Central memory CD8-positive, alpha-beta T cell (primary cell): ENCODE data around the gene PUS1.

Experiments used
- ATAC-seq: fragments of 150-1000 bp; cut with Tn5 transposase; replicated peaks from 2 replicates; pipeline ENCODE4 v1.10.0; 2022; ENCODE audit warnings: mild to moderate bottlenecking, moderate FRiP score, moderate number of reproducible peaks; ENCODE audit not compliant: poor library complexity, severe bottlenecking; ENCODE audit errors: extremely low read depth
- DNase-seq, 2 donors: peaks; one replicate each; pipeline ENCODE4 v3.0.0; 2021; ENCODE audit warnings: low spot score in 2 of 2
- H3K27ac Mint-ChIP-seq: one replicate; pipeline ENCODE4 v1.8.0; 2022; ENCODE audit warnings: low read depth, mild to moderate bottlenecking, moderate library complexity, mixed read lengths
- H3K27me3 Mint-ChIP-seq: one replicate; pipeline ENCODE4 v1.8.0; 2022; ENCODE audit warnings: mixed read lengths
- H3K36me3 Mint-ChIP-seq: one replicate; pipeline ENCODE4 v1.8.0; 2022; ENCODE audit warnings: mild to moderate bottlenecking, moderate library complexity, mixed read lengths; ENCODE audit not compliant: insufficient read depth
- H3K4me1 Mint-ChIP-seq: one replicate; pipeline ENCODE4 v1.8.0; 2022; ENCODE audit warnings: mixed read lengths
- H3K4me3 Mint-ChIP-seq: one replicate; pipeline ENCODE4 v1.8.0; 2022; ENCODE audit warnings: mild to moderate bottlenecking, moderate library complexity, mixed read lengths
- H3K9me3 Mint-ChIP-seq: one replicate; pipeline ENCODE4 v1.8.0; 2022; ENCODE audit warnings: mixed read lengths

PUS1 gene

GRCh38 chr12:131990066-131990979 is 61.2 kb downstream of the PUS1 start:
- Mint-ChIP-seq H3K36me3 (peaks cover 67% of the 10 kb centered on the region), H3K4me1 (peaks cover 5% of the 10 kb centered on the region), H3K4me3 (no peak overlapping the region), H3K27me3 (no peaks in the 10 kb centered on the region), H3K27ac (no peak overlapping the region), H3K9me3 (no peaks in the 10 kb centered on the region)
- DNase-seq, result no peak
- ATAC-seq, result no peak

GRCh38 chr12:131990980-131991305 is 61.9 kb downstream of the PUS1 start:
- DNase-seq (no peak), ATAC-seq (no peak)
- peaks cover 65% of the 10 kb centered on the region for H3K36me3 Mint-ChIP-seq
- H3K27me3 Mint-ChIP-seq, result no peaks in the 10 kb centered on the region
- H3K4me1 Mint-ChIP-seq, result peaks cover 5% of the 10 kb centered on the region
- no peaks in the 10 kb centered on the region for H3K9me3 Mint-ChIP-seq
- H3K27ac Mint-ChIP-seq, result no peak overlapping the region
- no peak overlapping the region for H3K4me3 Mint-ChIP-seq

GRCh38 chr12:131991816-131992430 is 62.8 kb downstream of the PUS1 start:
- peaks cover 5% of the 10 kb centered on the region for H3K4me1 Mint-ChIP-seq
- no peaks in the 10 kb centered on the region for H3K9me3 Mint-ChIP-seq
- no peak overlapping the region for H3K27ac Mint-ChIP-seq
- DNase-seq (no peak), ATAC-seq (no peak)
- H3K4me3 Mint-ChIP-seq, result no peak overlapping the region
- H3K27me3 Mint-ChIP-seq, result no peaks in the 10 kb centered on the region
- H3K36me3 Mint-ChIP-seq, result peaks cover 62% of the 10 kb centered on the region

- Mint-ChIP-seq H3K27me3 (no peaks in the 10 kb centered on the region), H3K36me3 (peaks cover 50% of the 10 kb centered on the region), H3K4me3 (no peak overlapping the region), H3K27ac (no peak overlapping the region), H3K9me3 (no peaks in the 10 kb centered on the region), H3K4me1 (no peaks in the 10 kb centered on the region)
- ATAC-seq, result no peak
- DNase-seq, result no peak
Measured at GRCh38 chr12:131994589-131994988, 65.5 kb downstream of the PUS1 start.
